Measurements from ENCODE around the gene SH3GL3.

GRCh38 chr15:83472797-83473196, 25.7 kb downstream of the SH3GL3 start:
- TF ChIP-seq CTCF (IDR thresholded peaks at IDR 0.05) (no peak), POLR2A (IDR thresholded peaks at IDR 0.05) (no peak)

Data from lower leg skin (tissue), 3 donors.